Measurements from ENCODE around the gene HOXB6.
A peak's percentile ranks its signal among the peaks of the same experiment; 100 is the strongest.

The HOXB6 gene

DNA sequence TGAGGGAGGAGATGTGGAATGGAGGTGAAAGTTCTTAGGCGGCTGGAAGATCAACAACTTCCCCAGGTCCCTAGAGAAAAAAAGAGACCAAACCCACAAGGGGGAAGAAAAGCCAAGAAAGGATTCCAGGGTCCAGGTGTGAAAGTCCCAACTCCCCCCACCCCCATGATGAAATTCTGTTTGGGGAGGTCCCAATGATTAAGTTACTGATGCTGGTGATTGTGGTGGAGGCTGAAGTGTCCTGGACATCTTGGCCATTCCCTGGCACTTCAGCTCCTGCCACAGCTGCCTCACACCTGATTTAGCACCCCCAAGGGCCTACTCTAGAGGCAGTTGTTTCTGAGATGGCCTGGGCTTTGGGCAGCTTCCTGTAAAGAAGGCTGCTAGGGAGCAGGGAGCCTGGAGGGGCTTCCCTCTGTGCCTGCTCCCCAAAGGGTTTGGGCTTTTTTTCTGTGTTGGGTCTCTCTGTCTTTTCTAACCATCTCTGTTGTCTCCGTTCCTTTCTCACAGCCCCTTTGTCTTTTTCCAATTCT lies 39.7 kb downstream of the HOXB6 start:
- no peak for DNase-seq

DNA sequence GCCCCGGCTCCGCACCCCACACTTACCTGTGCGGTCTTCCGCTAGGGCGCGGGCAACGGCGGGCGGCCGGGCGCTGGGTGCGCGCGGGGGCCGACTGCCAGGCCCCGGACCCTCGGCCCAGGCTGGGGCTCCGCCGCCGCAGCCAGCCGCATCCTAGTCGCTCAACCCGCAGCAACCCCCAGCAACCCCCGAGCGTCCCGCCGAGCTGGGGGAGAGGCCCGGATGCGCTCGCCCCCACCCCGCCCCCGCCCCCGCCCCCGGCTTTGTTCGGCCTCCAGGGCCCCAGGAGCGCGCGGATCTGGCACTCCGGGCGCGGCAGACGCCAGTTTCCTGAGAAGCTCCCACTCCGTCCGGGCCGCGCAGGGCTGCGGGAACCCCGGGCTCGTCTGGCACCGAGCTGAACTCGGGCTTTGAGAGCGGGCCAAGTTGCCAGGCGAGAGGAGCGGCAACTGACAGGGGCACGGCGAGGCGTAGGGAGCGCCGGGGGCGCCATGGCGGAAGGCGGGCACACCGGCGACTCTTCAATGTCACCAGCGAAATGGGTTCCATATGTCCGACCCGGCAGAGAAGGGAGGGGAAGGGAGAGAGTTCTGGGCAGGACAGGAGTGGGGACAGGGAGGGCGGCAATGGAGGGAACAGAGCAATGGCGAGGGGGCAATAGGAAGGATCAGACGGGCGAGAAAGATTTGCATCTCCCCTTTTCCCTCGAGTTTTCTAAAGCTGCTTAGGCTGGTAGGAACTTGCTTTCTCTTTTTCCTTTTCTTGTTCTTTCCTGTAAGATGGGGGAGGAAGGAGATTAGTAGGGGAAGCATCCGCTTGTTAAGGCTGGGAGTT lies 40.4 kb downstream of the HOXB6 start:
- DNase-seq = no peak

DNA sequence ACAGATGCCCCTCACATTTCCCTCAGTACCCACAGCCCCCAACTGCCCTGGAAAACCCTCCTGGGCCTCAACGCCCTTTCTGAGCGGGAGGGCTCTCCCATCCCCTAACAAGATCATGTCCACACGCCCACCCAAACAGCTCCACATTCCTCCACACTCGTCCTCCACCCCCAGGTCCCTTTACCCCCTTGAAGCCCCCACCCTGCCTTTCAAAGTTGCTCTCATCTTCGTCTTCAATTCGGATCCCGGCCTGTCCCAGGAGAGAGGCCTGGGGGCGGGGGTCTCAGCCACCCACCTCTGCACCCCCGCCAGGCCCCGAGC lies 41.0 kb downstream of the HOXB6 start:
- DNase-seq = no peak

DNA sequence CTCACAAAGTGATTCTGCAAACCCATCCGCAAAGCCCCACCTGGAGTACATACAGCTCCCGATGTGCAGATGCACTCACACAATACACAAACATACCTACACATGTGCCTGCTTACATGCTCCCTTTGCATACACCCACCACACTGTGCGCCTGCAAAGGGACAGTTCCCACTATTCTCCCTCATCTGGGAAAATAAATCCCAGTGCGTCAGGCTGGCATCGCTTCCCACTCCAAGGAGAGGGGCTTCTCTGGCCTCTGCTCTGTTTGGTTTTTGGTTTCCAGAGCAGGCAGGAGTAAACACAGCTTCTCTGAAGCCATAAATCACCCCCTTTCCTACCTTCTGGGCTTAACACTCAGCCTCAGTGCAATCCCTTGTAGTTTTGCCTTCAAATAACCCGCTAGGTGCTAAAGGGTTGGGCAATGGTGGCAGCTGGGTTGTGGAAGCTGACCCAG lies 41.4 kb downstream of the HOXB6 start:
- no peak for DNase-seq

GRCh38 chr17:48562934-48563333 lies 41.9 kb downstream of the HOXB6 start:
- DNase-seq = no peak

- DNase-seq = no peak
These were observed 42.6 kb downstream of the HOXB6 start for GRCh38 chr17:48561884-48562810.

- no peak for DNase-seq
These were observed 44.7 kb downstream of the HOXB6 start for GRCh38 chr17:48559840-48560817.

DNA sequence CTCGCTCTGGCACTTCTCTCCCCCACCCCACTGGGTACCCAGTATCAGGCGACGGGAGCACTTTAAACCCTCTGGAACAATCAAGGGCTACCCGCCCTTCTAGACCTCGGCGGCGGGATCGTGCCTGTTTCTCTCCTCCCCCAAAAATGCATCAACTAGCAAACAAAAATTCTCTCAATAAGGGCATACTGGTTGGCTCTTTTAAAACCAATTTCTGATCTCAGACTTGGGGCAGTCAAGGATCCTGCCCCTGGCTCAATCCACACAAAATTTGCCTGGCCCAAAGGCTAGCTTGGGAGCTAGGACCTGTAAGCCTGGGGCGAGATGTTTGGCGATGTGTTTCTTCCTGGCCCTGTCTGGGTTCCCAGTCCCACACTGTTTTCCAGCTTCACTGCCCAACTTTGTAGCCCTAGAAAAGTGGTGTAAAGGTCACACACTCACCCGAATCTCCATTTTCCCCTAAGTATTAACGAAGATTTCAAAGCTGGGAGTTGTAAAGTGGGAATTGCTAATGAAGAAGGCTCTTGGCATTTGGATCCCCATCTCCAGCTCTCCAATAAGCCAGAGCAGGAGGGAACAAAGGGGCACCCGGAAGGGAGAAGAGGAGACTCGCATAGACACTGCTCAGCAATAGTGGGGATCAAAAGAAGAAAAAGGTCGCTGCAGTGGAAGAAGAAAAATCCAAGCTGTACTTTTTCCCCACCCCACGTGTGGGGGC lies 45.5 kb downstream of the HOXB6 start:
- DNase-seq = no peak

DNA sequence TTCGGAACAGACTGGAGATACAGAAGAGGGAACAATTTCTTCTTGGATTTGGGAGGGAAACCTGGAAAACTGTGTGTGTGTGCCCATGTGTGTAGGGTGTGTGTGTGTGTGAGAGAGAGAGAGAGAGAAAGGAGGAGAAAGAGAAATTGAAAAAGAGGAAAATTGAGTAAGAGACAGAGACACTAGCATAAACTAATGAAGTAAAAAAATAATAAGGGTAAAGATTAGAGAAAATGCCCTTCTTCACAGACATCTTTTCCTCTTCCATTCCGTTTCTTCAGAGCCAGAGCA lies 46.0 kb downstream of the HOXB6 start:
- no peak for DNase-seq

- no peak for DNase-seq
These were observed 46.5 kb downstream of the HOXB6 start for GRCh38 chr17:48558057-48558830.

DNA sequence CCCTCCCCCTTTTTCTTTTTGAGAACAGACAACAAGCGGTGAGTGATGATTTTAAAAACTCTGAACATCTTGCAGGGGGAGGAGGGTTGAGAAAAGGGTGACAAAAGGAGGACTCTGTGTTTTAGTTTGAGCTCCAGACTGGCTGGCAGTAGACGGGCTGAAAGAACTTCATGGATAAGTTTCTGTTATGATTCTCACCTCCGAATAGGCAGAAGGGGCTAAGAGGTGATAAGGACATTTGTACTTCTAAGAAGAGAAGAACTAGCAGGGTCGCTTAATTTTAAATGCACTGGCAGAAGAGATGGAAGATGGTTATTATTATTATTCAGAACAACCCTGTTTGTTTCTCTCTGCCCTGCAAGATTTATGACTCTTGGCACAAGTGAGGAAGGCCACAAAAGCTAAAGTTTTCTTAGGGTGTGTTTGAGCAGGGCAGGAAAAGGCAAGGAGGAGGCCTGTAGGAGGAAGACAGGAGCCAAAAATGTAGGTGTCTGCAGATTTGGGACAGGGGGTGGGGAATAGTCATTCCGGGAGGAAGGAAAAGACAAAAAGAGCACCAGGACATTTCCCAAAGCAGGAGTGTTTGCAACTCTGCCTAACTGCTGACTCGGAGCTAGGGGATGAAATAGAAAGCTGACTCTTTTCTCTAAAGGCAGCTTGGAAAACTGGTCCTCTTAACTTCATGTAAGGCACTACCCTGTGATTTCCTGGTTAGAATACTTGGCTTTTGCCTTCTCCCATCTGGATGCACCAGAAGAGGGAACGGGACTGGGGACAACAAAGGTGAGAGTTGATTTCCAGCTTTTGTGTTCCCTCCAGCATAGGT lies 48.0 kb downstream of the HOXB6 start:
- DNase-seq = no peak

DNA sequence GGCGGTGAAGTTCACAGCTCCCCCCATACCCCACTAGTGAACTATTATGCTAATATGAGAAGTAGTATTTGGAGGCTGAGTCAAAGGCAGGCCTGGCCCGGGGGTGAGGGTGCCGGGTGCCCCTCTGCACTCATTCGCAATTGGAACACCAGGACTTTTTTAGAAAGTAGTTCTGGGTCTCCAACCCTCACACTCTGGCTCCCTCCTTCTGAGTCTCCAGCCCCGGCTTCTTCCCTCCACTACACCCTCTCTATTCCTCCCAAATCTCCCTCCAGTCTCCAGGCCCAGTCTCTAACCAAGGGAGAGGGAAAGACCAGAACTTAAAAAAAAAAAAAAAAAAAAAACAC lies 48.6 kb downstream of the HOXB6 start:
- no peak for DNase-seq

- peak; percentile 46 for DNase-seq
These were observed 49.2 kb downstream of the HOXB6 start for GRCh38 chr17:48555258-48556228.

GRCh38 chr17:48554412-48555257 lies 50.2 kb downstream of the HOXB6 start:
- no peak for DNase-seq

DNA sequence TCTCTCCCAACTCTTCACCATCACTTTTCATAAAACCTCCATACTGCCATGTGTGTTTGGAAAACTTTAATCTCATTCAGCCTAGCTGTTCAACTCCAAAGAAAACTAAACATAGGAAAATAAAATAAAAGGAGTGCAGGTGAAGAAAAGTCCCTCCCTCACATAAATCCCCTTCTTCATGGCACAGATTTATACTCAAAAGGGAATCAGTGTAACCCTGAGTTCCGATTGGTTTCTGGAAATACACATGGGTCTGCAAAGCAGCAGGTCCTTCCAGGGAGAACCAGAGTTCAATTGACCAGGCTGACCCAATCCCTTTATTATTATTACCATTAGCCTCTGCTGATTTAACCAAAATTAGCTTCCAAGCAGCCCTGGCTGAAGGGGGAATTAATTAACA lies 51.0 kb downstream of the HOXB6 start:
- no peak for DNase-seq

GRCh38 chr17:48553190-48553547 lies 51.6 kb downstream of the HOXB6 start:
- no peak for DNase-seq

GRCh38 chr17:48552466-48553189 lies 52.2 kb downstream of the HOXB6 start:
- DNase-seq = no peak
